NCI-H2227 treated with DMSO at 0.1 percent for 48 hours (cell line): ENCODE results near the gene SLC39A13.

Experiments
- DNase-seq: peaks from one replicate; lab custom pipeline; 2025; lab: John Stamatoyannopoulos, UW

SLC39A13 gene

GRCh38 chr11:47430524-47430923, 22.1 kb downstream of the SLC39A13 start:
- DNase-seq, result no peak

GRCh38 chr11:47431356-47432083, 23.1 kb downstream of the SLC39A13 start:
- DNase-seq, result no peak

- DNase-seq, result no peak
Observed at GRCh38 chr11:47433157-47433556, 24.8 kb downstream of the SLC39A13 start.

- DNase-seq, result no peak
Observed at GRCh38 chr11:47434011-47434786, 25.8 kb downstream of the SLC39A13 start.

GRCh38 chr11:47435687-47436086, 27.3 kb downstream of the SLC39A13 start:
- no peak for DNase-seq

GRCh38 chr11:47436726-47437125, 28.3 kb downstream of the SLC39A13 start:
- DNase-seq, result no peak

- DNase-seq, result no peak
Observed at GRCh38 chr11:47437218-47437745, 28.9 kb downstream of the SLC39A13 start.

- no peak for DNase-seq
Observed at GRCh38 chr11:47437746-47438418, 29.5 kb downstream of the SLC39A13 start.

GRCh38 chr11:47438721-47439120, 30.3 kb downstream of the SLC39A13 start:
- no peak for DNase-seq

- DNase-seq, result no peak
Observed at GRCh38 chr11:47440054-47440476, 31.7 kb downstream of the SLC39A13 start.

GRCh38 chr11:47441421-47441820, 33.0 kb downstream of the SLC39A13 start:
- DNase-seq, result no peak

GRCh38 chr11:47442514-47442913, 34.1 kb downstream of the SLC39A13 start:
- no peak for DNase-seq

- no peak for DNase-seq
Observed at GRCh38 chr11:47443028-47443700, 34.8 kb downstream of the SLC39A13 start.

GRCh38 chr11:47443817-47444216, 35.4 kb downstream of the SLC39A13 start:
- no peak for DNase-seq

- DNase-seq, result no peak
Observed at GRCh38 chr11:47445840-47446239, 37.5 kb downstream of the SLC39A13 start.

GRCh38 chr11:47446833-47447232, 38.4 kb downstream of the SLC39A13 start:
- DNase-seq, result no peak

GRCh38 chr11:47447906-47448305, 39.5 kb downstream of the SLC39A13 start:
- no peak for DNase-seq

- DNase-seq, result no peak
Observed at GRCh38 chr11:47448566-47449427, 40.4 kb downstream of the SLC39A13 start, which contains the start of gene RAPSN. TSS of gene RAPSN (minus strand) at chr11:47449136. CDS start at chr11:47448964, 172 bp downstream.

GRCh38 chr11:47449541-47449940, 41.2 kb downstream of the SLC39A13 start:
- DNase-seq, result no peak

GRCh38 chr11:47451436-47451835, 43.0 kb downstream of the SLC39A13 start:
- DNase-seq, result no peak

- no peak for DNase-seq
Observed at GRCh38 chr11:47451990-47452389, 43.6 kb downstream of the SLC39A13 start.
